NCI-H69 (cell line): ENCODE results near the gene ZNF366.
"Not testable (repeated sequence)": the region's sequence is repeated elsewhere in the genome, so short reads cannot be mapped to it uniquely, and the experiment has no call there.

Experiments used
- DNase-seq: peaks from one replicate; lab custom pipeline; 2025; lab: John Stamatoyannopoulos, UW

Gene ZNF366

GRCh38 chr5:72407541-72407940 is 99.7 kb downstream of the ZNF366 start:
- DNase-seq = no peak

GRCh38 chr5:72407078-72407477 is 100.1 kb downstream of the ZNF366 start:
- DNase-seq = no peak

- not testable (repeated sequence) for DNase-seq
Measured at GRCh38 chr5:72404771-72405170, 102.4 kb downstream of the ZNF366 start.

GRCh38 chr5:72402959-72403628 is 104.1 kb downstream of the ZNF366 start:
- peak; percentile 37 for DNase-seq

GRCh38 chr5:72402381-72402890 is 104.8 kb downstream of the ZNF366 start:
- no peak for DNase-seq

- DNase-seq = no peak
Measured at GRCh38 chr5:72400950-72401349, 106.3 kb downstream of the ZNF366 start.

- DNase-seq = no peak
Measured at GRCh38 chr5:72397836-72398235, 109.4 kb downstream of the ZNF366 start.

GRCh38 chr5:72394688-72395087 is 112.5 kb downstream of the ZNF366 start:
- DNase-seq = peak; percentile 23

GRCh38 chr5:72393052-72393451 is 114.2 kb downstream of the ZNF366 start:
- DNase-seq = no peak
